NB4 (cell line): ENCODE measurements around the gene IL17C.

Experiments used
- POLR2A ChIP-seq: IDR thresholded peaks from 2 replicates; pipeline ENCODE4 v1.6.1; 2011; ENCODE audit warnings: mild to moderate bottlenecking; ENCODE audit not compliant: insufficient read length; ENCODE audit errors: extremely low read depth
- TF ChIP-seq, protein P1 (sequence below): IDR thresholded peaks from one replicate; pipeline ENCODE4 v1.5.1; 2012; ENCODE audit warnings: low read depth, low read length

DNA sequence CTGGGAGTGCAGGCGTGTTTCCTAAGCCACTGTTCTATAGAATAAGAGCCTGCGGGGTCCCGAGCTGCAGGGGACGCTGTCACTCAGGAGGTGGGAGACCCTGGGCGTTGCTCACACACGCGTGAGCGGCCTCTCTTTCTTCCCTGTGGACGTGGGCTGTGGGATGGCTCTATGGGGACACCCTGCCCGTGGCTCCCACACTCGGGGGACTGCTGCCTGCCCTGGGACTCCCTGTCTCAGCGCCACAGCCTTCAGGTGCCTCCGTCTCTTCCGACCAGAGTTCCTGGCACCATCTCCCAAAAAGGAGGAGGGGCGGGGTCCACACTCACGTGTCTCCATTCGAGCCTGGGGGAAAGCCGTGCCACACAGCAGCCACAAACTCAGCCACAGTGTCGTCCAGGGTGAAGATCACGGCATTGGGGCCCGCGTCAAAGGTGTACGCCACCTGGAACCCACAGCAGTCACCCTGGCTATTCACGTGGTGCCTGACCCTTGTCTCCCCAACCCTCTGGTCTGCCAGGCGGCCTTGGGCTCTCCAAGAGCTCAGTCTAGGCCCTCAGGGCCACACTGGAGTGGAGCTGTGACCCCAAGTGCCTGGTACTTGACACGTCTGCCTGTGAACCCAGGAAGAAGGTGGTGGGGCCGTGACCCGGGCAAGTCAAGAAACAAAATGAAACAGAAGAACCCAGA, 16.1 kb downstream of the IL17C start:
- TF ChIP-seq, protein P1, sequence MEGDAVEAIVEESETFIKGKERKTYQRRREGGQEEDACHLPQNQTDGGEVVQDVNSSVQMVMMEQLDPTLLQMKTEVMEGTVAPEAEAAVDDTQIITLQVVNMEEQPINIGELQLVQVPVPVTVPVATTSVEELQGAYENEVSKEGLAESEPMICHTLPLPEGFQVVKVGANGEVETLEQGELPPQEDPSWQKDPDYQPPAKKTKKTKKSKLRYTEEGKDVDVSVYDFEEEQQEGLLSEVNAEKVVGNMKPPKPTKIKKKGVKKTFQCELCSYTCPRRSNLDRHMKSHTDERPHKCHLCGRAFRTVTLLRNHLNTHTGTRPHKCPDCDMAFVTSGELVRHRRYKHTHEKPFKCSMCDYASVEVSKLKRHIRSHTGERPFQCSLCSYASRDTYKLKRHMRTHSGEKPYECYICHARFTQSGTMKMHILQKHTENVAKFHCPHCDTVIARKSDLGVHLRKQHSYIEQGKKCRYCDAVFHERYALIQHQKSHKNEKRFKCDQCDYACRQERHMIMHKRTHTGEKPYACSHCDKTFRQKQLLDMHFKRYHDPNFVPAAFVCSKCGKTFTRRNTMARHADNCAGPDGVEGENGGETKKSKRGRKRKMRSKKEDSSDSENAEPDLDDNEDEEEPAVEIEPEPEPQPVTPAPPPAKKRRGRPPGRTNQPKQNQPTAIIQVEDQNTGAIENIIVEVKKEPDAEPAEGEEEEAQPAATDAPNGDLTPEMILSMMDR, result no peak
- no peak for TF ChIP-seq POLR2A
